Thoracic aorta (tissue), 2 donors: Measurements from ENCODE around the gene SLC23A2. TPM values are rescaled to one million over a fixed set of nuclear protein-coding genes. Genes with fewer than 3 reads are reported as not detected.

Experiments used
- ATAC-seq: fragments of 150-250 bp; one replicate; pipeline ENCODE4 v1.8.0; 2017; ENCODE audit warnings: low read depth; ENCODE audit not compliant: insufficient number of reproducible peaks, low FRiP score
- DNase-seq: peaks from one replicate; pipeline ENCODE4 v3.0.0-alpha.2; 2020; ENCODE audit warnings: low spot score
- H3K27ac ChIP-seq, 2 donors: fragments of 200-600 bp; sonication (generic); 1 replicate in 1 of 2; 2 replicates in 1 of 2; pipeline ENCODE4 v1.5.1; 2016; ENCODE audit warnings: mild to moderate bottlenecking in 2 of 2, moderate library complexity in 2 of 2
- H3K27me3 ChIP-seq: fragments of 200-600 bp; sonication (generic); replicated peaks from 2 replicates; pipeline ENCODE4 v1.6.0; 2016; ENCODE audit warnings: mild to moderate bottlenecking; ENCODE audit not compliant: insufficient read depth
- H3K36me3 ChIP-seq: fragments of 200-600 bp; sonication (generic); one replicate; pipeline ENCODE4 v1.5.1; 2016
- H3K4me1 ChIP-seq, 2 donors: fragments of 200-600 bp; sonication (generic); 1 replicate in 1 of 2; 2 replicates in 1 of 2; pipeline versions ENCODE4 v1.5.1 to v1.6.0; 2016; ENCODE audit warnings: low read depth in 2 of 2, mild to moderate bottlenecking in 1 of 2; ENCODE audit not compliant: control insufficient read depth in 1 of 2
- H3K4me3 ChIP-seq: fragments of 200-600 bp; sonication (generic); 2 replicates; pipeline ENCODE4 v1.5.1; 2016; ENCODE audit warnings: mild to moderate bottlenecking
- H3K9me3 ChIP-seq: fragments of 200-600 bp; sonication (generic); 2 replicates; pipeline ENCODE4 v1.5.1; 2016
- CTCF ChIP-seq: fragments of 200-600 bp; sonication (generic); IDR thresholded peaks from one replicate; pipeline ENCODE4 v1.5.1; 2019; ENCODE audit warnings: antibody characterized with exemption
- total RNA-seq, 2 donors: library from RNA; depleted of rRNA; stranded (reverse); fragments of >200 nt; gene quantifications; one replicate each; pipeline versions ENCODE4 v1.1.0 to v1.2.3, GENCODE V29; 2016

Gene SLC23A2
- total RNA-seq, 2 donors from 2014 or later, result 32.1 to 51.9 TPM

GRCh38 chr20:4952229-4952628 lies 49.1 kb downstream of the SLC23A2 start:
- Histone ChIP-seq H3K27ac (peak overlapping the region in 1 of 2 donors; percentile 76), H3K9me3 (no peaks in the 10 kb centered on the region), H3K36me3 (no peaks in the 10 kb centered on the region), H3K4me1 (peaks cover 6 to 25% of the 10 kb centered on the region in 2 donors), H3K27me3 (no peaks in the 10 kb centered on the region), H3K4me3 (no peak overlapping the region)
- DNase-seq (no peak), ATAC-seq (no peak)
- TF ChIP-seq CTCF, result no peak

- no peaks in the 10 kb centered on the region for H3K36me3 ChIP-seq
- ATAC-seq, result peak; percentile 67
- peak; percentile 27 for DNase-seq
- H3K27me3 ChIP-seq, result no peaks in the 10 kb centered on the region
- no peak for TF ChIP-seq CTCF
- peak overlapping the region; percentile 76 to 78 for H3K27ac ChIP-seq
- peaks cover 6 to 29% of the 10 kb centered on the region in 2 donors for H3K4me1 ChIP-seq
- H3K4me3 ChIP-seq, result no peak overlapping the region
- no peaks in the 10 kb centered on the region for H3K9me3 ChIP-seq
These were observed 50.0 kb downstream of the SLC23A2 start for GRCh38 chr20:4951299-4951698.

- Histone ChIP-seq H3K4me3 (no peak overlapping the region), H3K27ac (peak overlapping the region; percentile 76 to 78), H3K4me1 (peaks cover 6 to 29% of the 10 kb centered on the region in 2 donors), H3K9me3 (no peaks in the 10 kb centered on the region), H3K27me3 (no peaks in the 10 kb centered on the region), H3K36me3 (no peaks in the 10 kb centered on the region)
- ATAC-seq (no peak), DNase-seq (no peak)
- no peak for TF ChIP-seq CTCF
These were observed 50.5 kb downstream of the SLC23A2 start for GRCh38 chr20:4950841-4951240.

GRCh38 chr20:4950437-4950836 lies 50.9 kb downstream of the SLC23A2 start:
- ATAC-seq (no peak), DNase-seq (no peak)
- Histone ChIP-seq H3K9me3 (no peaks in the 10 kb centered on the region), H3K27me3 (no peaks in the 10 kb centered on the region), H3K36me3 (no peaks in the 10 kb centered on the region), H3K4me1 (peaks cover 6 to 29% of the 10 kb centered on the region in 2 donors), H3K27ac (peak overlapping the region; percentile 76 to 78), H3K4me3 (no peak overlapping the region)
- TF ChIP-seq CTCF, result no peak

- H3K36me3 ChIP-seq, result no peaks in the 10 kb centered on the region
- peak; percentile 53 for ATAC-seq
- no peaks in the 10 kb centered on the region for H3K27me3 ChIP-seq
- H3K27ac ChIP-seq, result peak overlapping the region in 1 of 2 donors; percentile 76
- H3K4me3 ChIP-seq, result peak overlapping the region; percentile 20
- TF ChIP-seq CTCF, result peak; percentile 66
- no peaks in the 10 kb centered on the region for H3K9me3 ChIP-seq
- H3K4me1 ChIP-seq, result peaks cover 6 to 29% of the 10 kb centered on the region in 2 donors
- no peak for DNase-seq
These were observed 51.5 kb downstream of the SLC23A2 start for GRCh38 chr20:4949833-4950178.
